GM10266 (cell line): Measurements from ENCODE around the gene FBXO30.

Experiments
- DNase-seq: peaks from one replicate; pipeline ENCODE4 v3.0.0; 2012; ENCODE audit errors: extremely low spot score
- CTCF ChIP-seq: IDR thresholded peaks from 2 replicates; pipeline ENCODE4 v1.5.1; 2012; ENCODE audit warnings: mild to moderate bottlenecking, low read depth; ENCODE audit not compliant: control insufficient read depth, insufficient read depth; ENCODE audit errors: missing control alignments

The FBXO30 gene

GRCh38 chr6:145836170-145836569, 21.6 kb upstream of the FBXO30 start:
- TF ChIP-seq CTCF, result no peak
- no peak for DNase-seq

GRCh38 chr6:145830612-145831011, 16.0 kb upstream of the FBXO30 start:
- DNase-seq, result no peak
- TF ChIP-seq CTCF, result no peak

GRCh38 chr6:145829950-145830349, 15.4 kb upstream of the FBXO30 start:
- no peak for TF ChIP-seq CTCF
- DNase-seq, result no peak

GRCh38 chr6:145829102-145829501, 14.5 kb upstream of the FBXO30 start:
- no peak for DNase-seq
- TF ChIP-seq CTCF, result no peak

- DNase-seq, result no peak
- no peak for TF ChIP-seq CTCF
These were observed 9.7 kb upstream of the FBXO30 start for GRCh38 chr6:145824344-145824743.

- no peak for TF ChIP-seq CTCF
- DNase-seq, result peak; percentile 10
These were observed 8.8 kb upstream of the FBXO30 start for GRCh38 chr6:145823328-145823944.

GRCh38 chr6:145822456-145822855, 7.9 kb upstream of the FBXO30 start:
- no peak for TF ChIP-seq CTCF
- no peak for DNase-seq
